DND-41 (cell line): ENCODE results near the gene NEDD4L.

ENCODE experiments used
- ATAC-seq: fragments of 200-7000 bp; cut with Tn5 transposase; 3 replicates; pipeline ENCODE4 v1.9.1; 2021; ENCODE audit warnings: low read depth; ENCODE audit not compliant: insufficient read depth
- DNase-seq: peaks from one replicate; pipeline ENCODE4 v3.0.0-alpha.2; 2020
- H2AFZ ChIP-seq: 2 replicates; pipeline ENCODE4 v1.6.0; 2012; ENCODE audit warnings: low read depth, low read length
- H3K27ac ChIP-seq: 2 replicates; pipeline ENCODE4 v1.5.1; 2012; ENCODE audit warnings: low read length, inconsistent platforms
- H3K27me3 ChIP-seq: fragments of 200-600 bp; sonication (generic); 2 replicates; pipeline ENCODE4 v1.6.0; 2012; ENCODE audit warnings: low read length, mild to moderate bottlenecking, inconsistent platforms; ENCODE audit not compliant: insufficient read depth, poor library complexity
- H3K36me3 ChIP-seq: 2 replicates; pipeline ENCODE4 v1.5.1; 2012; ENCODE audit warnings: low read length, inconsistent platforms; ENCODE audit not compliant: insufficient read depth
- H3K4me1 ChIP-seq: 2 replicates; pipeline ENCODE4 v1.5.1; 2012; ENCODE audit warnings: mild to moderate bottlenecking, low read length; ENCODE audit not compliant: insufficient read depth
- H3K4me2 ChIP-seq: 2 replicates; pipeline ENCODE4 v1.6.0; 2012; ENCODE audit warnings: mild to moderate bottlenecking, moderate library complexity, low read length, inconsistent platforms; ENCODE audit not compliant: insufficient read depth
- H3K4me3 ChIP-seq, 2 experiments: fragments of 200-600 bp in 1 of 2; shearing (Covaris generic) in 1 of 2; 2 replicates each; pipeline ENCODE4 v1.5.1; 2012 to 2016; ENCODE audit warnings: inconsistent platforms in 2 of 2, low read length in 2 of 2, mild to moderate bottlenecking in 2 of 2, low read depth in 1 of 2, moderate library complexity in 1 of 2
- H3K79me2 ChIP-seq: 2 replicates; pipeline ENCODE4 v1.6.0; 2012; ENCODE audit warnings: low read length, inconsistent platforms; ENCODE audit not compliant: insufficient read depth
- H3K9ac ChIP-seq: 2 replicates; pipeline ENCODE4 v1.6.0; 2012; ENCODE audit warnings: low read depth, mild to moderate bottlenecking, inconsistent platforms, low read length, moderate library complexity
- H3K9me3 ChIP-seq: 2 replicates; pipeline ENCODE4 v1.5.1; 2012; ENCODE audit warnings: low read length, moderate library complexity, mild to moderate bottlenecking, inconsistent platforms; ENCODE audit not compliant: insufficient read depth, severe bottlenecking
- H4K20me1 ChIP-seq: 2 replicates; pipeline ENCODE4 v1.6.0; 2012; ENCODE audit warnings: low read length; ENCODE audit not compliant: insufficient read depth
- EZH2 ChIP-seq: IDR thresholded peaks from 3 replicates; pipeline ENCODE4 v1.6.1; 2012; ENCODE audit warnings: borderline replicate concordance, low read depth, mild to moderate bottlenecking, moderate library complexity, low read length, inconsistent platforms; ENCODE audit not compliant: severe bottlenecking
- TF ChIP-seq, protein P1 (sequence below): IDR thresholded peaks from 2 replicates; pipeline ENCODE4 v1.5.1; 2012; ENCODE audit warnings: borderline replicate concordance, low read length, moderate library complexity, mild to moderate bottlenecking; ENCODE audit not compliant: poor library complexity, severe bottlenecking; ENCODE audit errors: extremely low read depth

Gene NEDD4L

DNA sequence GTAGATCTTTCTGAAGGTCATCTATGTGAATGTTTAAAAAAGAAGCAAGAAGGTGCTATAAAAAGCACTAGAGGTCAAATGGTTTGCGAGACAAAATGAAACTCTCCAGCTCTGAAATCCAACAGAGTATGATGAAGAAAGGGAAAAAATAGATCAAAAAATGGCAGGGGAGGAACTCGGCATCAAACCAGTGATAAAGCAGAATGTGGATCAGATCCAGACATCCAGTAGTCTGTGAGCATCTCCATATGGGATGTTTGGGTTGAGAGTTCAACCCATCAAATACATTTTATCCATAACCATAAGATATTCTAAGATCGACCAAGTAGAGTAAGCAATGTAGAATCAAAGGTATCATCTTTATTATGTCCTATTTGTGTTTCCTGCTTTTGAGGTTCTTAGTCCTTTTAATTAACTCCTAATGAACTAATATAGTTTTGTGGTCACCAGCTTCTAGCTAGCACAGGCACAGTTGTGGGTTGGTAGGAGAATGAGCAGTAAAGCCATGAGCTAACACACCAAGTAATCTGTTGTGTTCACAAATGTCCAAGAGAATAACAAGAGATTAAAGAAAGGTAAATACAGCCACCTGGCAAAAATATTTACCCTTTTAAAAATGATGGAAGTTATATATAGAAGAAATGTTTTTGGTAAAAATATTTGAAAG is 160.9 kb downstream of the NEDD4L start:
- Histone ChIP-seq H3K4me3 (no peak overlapping the region), H3K36me3 (no peaks in the 10 kb centered on the region), H2AFZ (no peak overlapping the region), H3K27me3 (peaks cover 1% of the 10 kb centered on the region), H3K9ac (no peak overlapping the region), H3K27ac (no peak overlapping the region), H3K9me3 (no peaks in the 10 kb centered on the region), H3K4me1 (no peaks in the 10 kb centered on the region), H3K4me2 (no peak overlapping the region), H4K20me1 (no peaks in the 10 kb centered on the region), H3K79me2 (no peaks in the 10 kb centered on the region)
- DNase-seq (no peak), ATAC-seq (no peak)
- no peak for TF ChIP-seq EZH2
- TF ChIP-seq, protein P1, sequence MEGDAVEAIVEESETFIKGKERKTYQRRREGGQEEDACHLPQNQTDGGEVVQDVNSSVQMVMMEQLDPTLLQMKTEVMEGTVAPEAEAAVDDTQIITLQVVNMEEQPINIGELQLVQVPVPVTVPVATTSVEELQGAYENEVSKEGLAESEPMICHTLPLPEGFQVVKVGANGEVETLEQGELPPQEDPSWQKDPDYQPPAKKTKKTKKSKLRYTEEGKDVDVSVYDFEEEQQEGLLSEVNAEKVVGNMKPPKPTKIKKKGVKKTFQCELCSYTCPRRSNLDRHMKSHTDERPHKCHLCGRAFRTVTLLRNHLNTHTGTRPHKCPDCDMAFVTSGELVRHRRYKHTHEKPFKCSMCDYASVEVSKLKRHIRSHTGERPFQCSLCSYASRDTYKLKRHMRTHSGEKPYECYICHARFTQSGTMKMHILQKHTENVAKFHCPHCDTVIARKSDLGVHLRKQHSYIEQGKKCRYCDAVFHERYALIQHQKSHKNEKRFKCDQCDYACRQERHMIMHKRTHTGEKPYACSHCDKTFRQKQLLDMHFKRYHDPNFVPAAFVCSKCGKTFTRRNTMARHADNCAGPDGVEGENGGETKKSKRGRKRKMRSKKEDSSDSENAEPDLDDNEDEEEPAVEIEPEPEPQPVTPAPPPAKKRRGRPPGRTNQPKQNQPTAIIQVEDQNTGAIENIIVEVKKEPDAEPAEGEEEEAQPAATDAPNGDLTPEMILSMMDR = no peak

DNA sequence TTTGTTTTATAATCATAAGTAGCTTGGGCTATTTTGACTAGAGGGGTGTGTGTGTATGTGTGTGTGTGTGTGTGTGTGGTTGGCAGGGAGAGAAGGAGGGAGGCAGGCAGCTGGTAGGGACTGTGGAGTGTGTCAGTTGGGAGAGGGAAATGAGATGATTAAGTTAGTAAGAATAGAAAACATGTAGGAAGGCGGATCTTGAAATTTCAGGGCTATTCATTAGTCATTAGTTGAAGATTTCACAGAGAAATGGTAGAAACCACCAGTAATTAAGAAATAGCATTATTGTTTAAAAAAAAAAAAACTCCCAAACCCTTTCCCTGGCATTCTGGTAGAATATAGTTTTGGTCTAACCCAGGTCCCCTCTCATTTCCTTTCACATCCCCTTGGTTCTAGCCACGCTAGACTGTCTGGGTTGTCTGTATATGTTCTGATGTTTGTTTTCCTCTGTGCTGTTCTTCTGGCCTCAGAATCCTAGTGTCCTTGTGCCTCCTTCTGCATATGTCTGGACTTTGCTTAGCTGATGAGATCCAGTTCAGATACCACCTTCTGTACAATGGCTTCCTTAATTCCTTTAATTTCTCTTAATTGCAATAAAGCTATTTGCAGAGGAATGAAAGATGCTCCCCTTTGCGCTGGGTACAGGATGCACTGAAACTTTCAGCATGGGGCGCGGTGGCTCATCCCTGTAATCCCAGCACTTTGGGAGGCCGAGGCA is 161.6 kb downstream of the NEDD4L start:
- Histone ChIP-seq H4K20me1 (no peaks in the 10 kb centered on the region), H2AFZ (no peak overlapping the region), H3K9ac (no peak overlapping the region), H3K27me3 (peaks cover 3% of the 10 kb centered on the region), H3K4me3 (no peak overlapping the region), H3K9me3 (no peaks in the 10 kb centered on the region), H3K79me2 (no peaks in the 10 kb centered on the region), H3K4me2 (no peak overlapping the region), H3K27ac (no peak overlapping the region), H3K36me3 (no peaks in the 10 kb centered on the region), H3K4me1 (no peaks in the 10 kb centered on the region)
- no peak for ATAC-seq
- DNase-seq = no peak
- TF ChIP-seq, protein P1 = no peak
- TF ChIP-seq EZH2 = no peak

DNA sequence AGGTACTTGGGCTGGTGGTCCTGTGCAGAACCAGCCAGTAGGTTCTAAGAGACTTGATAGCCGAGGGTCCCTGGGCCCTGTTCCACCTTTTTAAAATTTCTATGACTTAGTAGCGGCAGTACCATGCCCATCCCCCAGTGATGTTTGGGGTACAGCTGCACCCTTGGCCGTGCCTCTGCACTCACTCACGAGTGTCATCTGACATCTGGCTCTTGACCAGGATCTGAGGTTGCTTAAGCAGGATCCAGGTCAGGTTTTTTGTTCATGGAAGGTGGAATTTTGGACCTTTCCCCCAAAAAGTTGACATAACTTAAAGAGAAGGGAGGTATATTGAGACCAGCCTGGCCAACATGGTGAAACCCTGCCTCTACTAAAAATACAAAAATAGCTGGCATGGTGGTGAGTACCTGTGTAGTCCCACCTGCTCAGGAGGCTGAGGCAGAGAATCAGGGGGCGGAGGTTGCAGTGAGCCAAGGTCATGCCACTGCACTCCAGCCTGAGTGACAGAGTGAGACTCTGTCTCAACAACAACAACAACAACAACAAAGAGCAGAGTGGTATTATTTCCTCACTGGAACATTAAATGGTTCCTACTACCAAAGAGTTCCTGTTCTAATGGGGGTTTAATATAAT is 163.6 kb downstream of the NEDD4L start:
- H3K36me3 ChIP-seq = no peaks in the 10 kb centered on the region
- peaks cover 3% of the 10 kb centered on the region for H3K27me3 ChIP-seq
- no peak for ATAC-seq
- no peak overlapping the region for H3K9ac ChIP-seq
- H3K4me1 ChIP-seq = no peaks in the 10 kb centered on the region
- no peak overlapping the region for H3K4me2 ChIP-seq
- TF ChIP-seq, protein P1 = no peak
- no peak for TF ChIP-seq EZH2
- no peaks in the 10 kb centered on the region for H4K20me1 ChIP-seq
- H3K9me3 ChIP-seq = no peaks in the 10 kb centered on the region
- no peak overlapping the region for H2AFZ ChIP-seq
- no peak overlapping the region for H3K4me3 ChIP-seq
- DNase-seq = no peak
- no peak overlapping the region for H3K27ac ChIP-seq
- H3K79me2 ChIP-seq = no peaks in the 10 kb centered on the region
